Neuronal stem cell (in vitro differentiated cells): Measurements from ENCODE around the gene GPR132.
A peak's percentile ranks its signal among the peaks of the same experiment; 100 is the strongest.

Experiments
- DNase-seq: peaks from one replicate; pipeline ENCODE4 v3.0.0-alpha.2; 2013; ENCODE audit warnings: low spot score
- H2AFZ ChIP-seq: one replicate; pipeline ENCODE4 v1.6.1; 2013; ENCODE audit warnings: mild to moderate bottlenecking, low read length, inconsistent platforms
- H2AK5ac ChIP-seq: 2 replicates; pipeline ENCODE4 v1.6.1; 2013; ENCODE audit warnings: low read depth, mild to moderate bottlenecking, inconsistent platforms, low read length, moderate library complexity, mixed read lengths
- H2BK120ac ChIP-seq: 2 replicates; pipeline ENCODE4 v1.6.1; 2013; ENCODE audit warnings: low read depth, mild to moderate bottlenecking, inconsistent platforms, low read length, moderate library complexity, mixed read lengths
- H2BK12ac ChIP-seq: one replicate; pipeline ENCODE4 v1.6.1; 2013; ENCODE audit warnings: low read length, inconsistent platforms
- H2BK15ac ChIP-seq: 2 replicates; pipeline ENCODE4 v1.6.1; 2013; ENCODE audit warnings: mild to moderate bottlenecking, low read length, inconsistent platforms, mixed read lengths
- H2BK5ac ChIP-seq: one replicate; pipeline ENCODE4 v1.6.1; 2013; ENCODE audit warnings: inconsistent platforms, mild to moderate bottlenecking, low read length, moderate library complexity
- H3K14ac ChIP-seq: one replicate; pipeline ENCODE4 v1.6.1; 2013; ENCODE audit warnings: low read length, inconsistent platforms
- H3K18ac ChIP-seq: 2 replicates; pipeline ENCODE4 v1.6.1; 2013; ENCODE audit warnings: low read length, inconsistent platforms
- H3K23ac ChIP-seq: 2 replicates; pipeline ENCODE4 v1.6.1; 2013; ENCODE audit warnings: low read depth, mild to moderate bottlenecking, mixed read lengths, low read length, inconsistent platforms; ENCODE audit not compliant: poor library complexity
- H3K27ac ChIP-seq: replicated peaks from 3 replicates; pipeline ENCODE4 v1.5.1; 2013; ENCODE audit warnings: low read length, inconsistent platforms
- H3K27me3 ChIP-seq, 3 experiments: 2 replicates each; pipeline ENCODE4 v1.6.1; 2013; ENCODE audit warnings: low read length in 3 of 3, mild to moderate bottlenecking in 2 of 3, inconsistent platforms in 1 of 3, low read depth in 1 of 3, mixed read lengths in 1 of 3, moderate library complexity in 1 of 3; ENCODE audit not compliant: control insufficient read depth in 3 of 3, insufficient read depth in 3 of 3
- H3K36me3 ChIP-seq, 2 donors: replicated peaks in 1 of 2; 2 replicates each; pipeline ENCODE4 v1.6.1; 2013; ENCODE audit warnings: low read length in 2 of 2; ENCODE audit not compliant: control insufficient read depth in 2 of 2, insufficient read depth in 2 of 2
- H3K4ac ChIP-seq: 2 replicates; pipeline ENCODE4 v1.6.1; 2013; ENCODE audit warnings: inconsistent platforms, mild to moderate bottlenecking, low read length, moderate library complexity
- H3K4me1 ChIP-seq, 2 donors: 1 replicate in 1 of 2; 2 replicates in 1 of 2; pipeline ENCODE4 v1.6.1; 2013; ENCODE audit warnings: low read length in 2 of 2, low read depth in 1 of 2; ENCODE audit not compliant: control insufficient read depth in 2 of 2, insufficient read depth in 1 of 2
- H3K4me2 ChIP-seq: one replicate; pipeline ENCODE4 v1.6.1; 2013; ENCODE audit warnings: mild to moderate bottlenecking, low read length, inconsistent platforms; ENCODE audit not compliant: insufficient read depth, poor library complexity, severe bottlenecking
- H3K4me3 ChIP-seq, 2 donors: 2 replicates each; pipeline ENCODE4 v1.5.1; 2013; ENCODE audit warnings: low read length in 2 of 2, mild to moderate bottlenecking in 2 of 2, inconsistent platforms in 1 of 2, moderate library complexity in 1 of 2
- H3K79me1 ChIP-seq: one replicate; pipeline ENCODE4 v1.6.1; 2013; ENCODE audit warnings: low read depth, mild to moderate bottlenecking, inconsistent platforms, low read length, moderate library complexity
- H3K9ac ChIP-seq: one replicate; pipeline ENCODE4 v1.6.1; 2013; ENCODE audit warnings: mild to moderate bottlenecking, low read depth, low read length, inconsistent platforms; ENCODE audit not compliant: poor library complexity
- H3K9me3 ChIP-seq, 2 donors: replicated peaks in 1 of 2; 2 replicates each; pipeline versions ENCODE3 to v1.6.1; 2013; ENCODE audit warnings: low read length in 2 of 2, mild to moderate bottlenecking in 2 of 2, inconsistent platforms in 1 of 2, low read depth in 1 of 2, mixed read lengths in 1 of 2, moderate library complexity in 1 of 2; ENCODE audit not compliant: control insufficient read depth in 2 of 2, insufficient read depth in 1 of 2
- H4K8ac ChIP-seq: one replicate; pipeline ENCODE4 v1.6.1; 2013; ENCODE audit warnings: low read depth, mild to moderate bottlenecking, inconsistent platforms, low read length, moderate library complexity
- H4K91ac ChIP-seq: one replicate; pipeline ENCODE4 v1.6.1; 2013; ENCODE audit warnings: low read length, low read depth, mild to moderate bottlenecking, inconsistent platforms; ENCODE audit not compliant: poor library complexity
- WGBS, 2 donors: extraction: QIAGEN DNeasy Blood & Tissue Kit; methylation state at CpG; one replicate each; pipeline ENCODE4 v1.1.7; 2013; ENCODE audit warnings: missing lambda C conversion rate in 2 of 2, mixed read lengths in 1 of 2; ENCODE audit not compliant: insufficient read length in 2 of 2, insufficient replicate concordance in 1 of 2; ENCODE audit errors: extremely low coverage in 2 of 2; 5-methylcytosine and 5-hydroxymethylcytosine counted together

The GPR132 gene

DNA sequence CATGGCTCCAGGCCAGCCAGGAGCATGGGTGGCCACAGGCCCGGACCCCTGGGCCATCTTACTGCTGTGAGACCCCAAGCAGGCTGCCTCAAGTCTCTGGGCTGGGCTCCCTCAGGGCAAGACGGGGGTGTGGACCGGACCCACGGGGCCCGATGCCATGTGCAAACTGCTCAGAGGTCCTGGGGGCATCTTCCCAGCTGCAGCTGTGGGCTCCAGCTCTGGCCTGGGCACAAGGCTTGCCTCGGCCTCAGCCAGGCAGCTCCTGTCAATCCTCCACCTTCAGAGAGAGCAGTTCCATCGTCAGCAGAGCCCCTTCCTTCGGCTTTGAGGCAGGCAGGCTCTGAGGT is 12.4 kb upstream of the GPR132 start:
- Histone ChIP-seq H3K9me3 (peaks cover 0 to 5% of the 10 kb centered on the region in 2 donors), H3K27me3 (peaks cover 0 to 18% (median 0%) of the 10 kb centered on the region in 3 experiments), H3K23ac (peak overlapping the region; percentile 73), H3K36me3 (no peaks in the 10 kb centered on the region), H3K79me1 (peaks cover 1% of the 10 kb centered on the region), H3K4me3 (no peak overlapping the region), H3K14ac (peak overlapping the region; percentile 98), H2BK120ac (peak overlapping the region; percentile 94), H4K8ac (no peak overlapping the region), H2AK5ac (peak overlapping the region; percentile 54), H3K18ac (peak overlapping the region; percentile 76), H4K91ac (no peak overlapping the region), H3K4me2 (no peak overlapping the region), H2BK15ac (peak overlapping the region; percentile 91), H2AFZ (no peak overlapping the region), H3K4ac (no peak overlapping the region), H3K4me1 (peaks cover 6 to 15% of the 10 kb centered on the region in 2 donors), H2BK5ac (peak overlapping the region; percentile 82), H3K27ac (no peak overlapping the region), H3K9ac (peak overlapping the region; percentile 70), H2BK12ac (peak overlapping the region; percentile 84)
- no peak for DNase-seq
- no CpG with 5 or more reads among the region's 8 CpGs for WGBS, 2 donors

- Histone ChIP-seq H4K8ac (no peak overlapping the region), H3K27me3 (peaks cover 0 to 18% (median 0%) of the 10 kb centered on the region in 3 experiments), H3K14ac (peak overlapping the region; percentile 98), H3K36me3 (no peaks in the 10 kb centered on the region), H3K9me3 (peaks cover 0 to 5% of the 10 kb centered on the region in 2 donors), H3K4ac (peak overlapping the region; percentile 53), H3K4me1 (peaks cover 6 to 15% of the 10 kb centered on the region in 2 donors), H3K4me2 (no peak overlapping the region), H4K91ac (peak overlapping the region; percentile 89), H3K9ac (peak overlapping the region; percentile 70), H2BK15ac (peak overlapping the region; percentile 91), H2BK120ac (peak overlapping the region; percentile 94), H3K4me3 (no peak overlapping the region), H2AK5ac (peak overlapping the region; percentile 54), H2AFZ (no peak overlapping the region), H3K18ac (peak overlapping the region; percentile 86), H2BK5ac (peak overlapping the region; percentile 82), H2BK12ac (peak overlapping the region; percentile 84), H3K23ac (peak overlapping the region; percentile 73), H3K79me1 (peaks cover 1% of the 10 kb centered on the region), H3K27ac (no peak overlapping the region)
- no CpG with 5 or more reads among the region's 18 CpGs for WGBS, 2 donors
- no peak for DNase-seq
These were observed 11.8 kb upstream of the GPR132 start for GRCh38 chr14:105076805-105077648.

DNA sequence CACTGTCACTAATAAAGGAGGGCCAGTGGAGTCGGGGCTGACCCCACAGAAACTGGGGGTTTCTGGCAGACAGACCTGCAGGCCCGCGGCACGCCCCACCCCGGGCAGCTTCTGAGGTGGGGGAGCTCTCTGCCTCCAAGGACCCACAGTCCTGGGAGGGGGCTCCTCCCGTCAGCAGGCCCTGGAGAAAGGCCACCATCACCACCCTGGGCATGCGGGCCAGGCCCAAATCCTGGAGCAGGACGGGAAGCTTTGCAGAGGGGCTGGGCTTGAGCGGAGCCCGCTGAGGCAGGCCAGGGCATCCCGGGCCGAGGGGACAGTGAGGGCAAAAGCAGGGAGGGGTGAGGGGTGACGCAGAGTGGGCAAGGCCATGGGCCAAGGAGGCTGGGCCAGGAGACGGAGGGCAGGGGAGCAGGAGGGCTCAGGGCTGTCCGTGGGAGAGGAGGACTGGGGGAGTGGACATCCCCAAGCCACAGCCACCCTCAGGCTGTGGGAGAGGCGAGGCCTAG is 11.1 kb upstream of the GPR132 start:
- H2BK5ac ChIP-seq = peak overlapping the region; percentile 82
- H3K4me1 ChIP-seq = peaks cover 6 to 15% of the 10 kb centered on the region in 2 donors
- H2AK5ac ChIP-seq = peak overlapping the region; percentile 54
- no peaks in the 10 kb centered on the region for H3K36me3 ChIP-seq
- H3K4me2 ChIP-seq = no peak overlapping the region
- peak overlapping the region; percentile 69 for H3K4ac ChIP-seq
- peaks cover 1% of the 10 kb centered on the region for H3K79me1 ChIP-seq
- peak overlapping the region; percentile 89 for H3K14ac ChIP-seq
- peak overlapping the region; percentile 13 for H2BK120ac ChIP-seq
- H4K91ac ChIP-seq = peak overlapping the region; percentile 89
- H3K9ac ChIP-seq = peak overlapping the region; percentile 7
- H2BK15ac ChIP-seq = peak overlapping the region; percentile 91
- H3K23ac ChIP-seq = peak overlapping the region; percentile 12
- peak overlapping the region; percentile 67 for H2BK12ac ChIP-seq
- no CpG with 5 or more reads among the region's 16 CpGs for WGBS, 2 donors
- no peak overlapping the region for H3K27ac ChIP-seq
- H4K8ac ChIP-seq = no peak overlapping the region
- peak overlapping the region; percentile 86 for H3K18ac ChIP-seq
- no peak for DNase-seq
- peaks cover 0 to 18% (median 0%) of the 10 kb centered on the region in 3 experiments for H3K27me3 ChIP-seq
- peaks cover 0 to 5% of the 10 kb centered on the region in 2 donors for H3K9me3 ChIP-seq
- H3K4me3 ChIP-seq = no peak overlapping the region
- H2AFZ ChIP-seq = peak overlapping the region; percentile 82
